Mesenchymal stem cell (in vitro differentiated cells and primary cell): Measurements from ENCODE around the gene CDH24.

Experiments used
- DNase-seq: peaks from one replicate; pipeline ENCODE4 v3.0.0-alpha.2; 2013
- H2AFZ ChIP-seq: one replicate; pipeline ENCODE4 v1.6.1; 2013; ENCODE audit warnings: low read depth, mild to moderate bottlenecking, control low read depth, inconsistent platforms, low read length, moderate library complexity
- H2AK5ac ChIP-seq: 2 replicates; pipeline ENCODE4 v1.6.1; 2013; ENCODE audit warnings: low read length, moderate library complexity, mild to moderate bottlenecking, inconsistent platforms; ENCODE audit not compliant: severe bottlenecking
- H2BK120ac ChIP-seq: one replicate; pipeline ENCODE4 v1.6.1; 2013; ENCODE audit warnings: low read depth, mild to moderate bottlenecking, inconsistent platforms, low read length, moderate library complexity
- H2BK12ac ChIP-seq, 2 experiments: one replicate each; pipeline ENCODE4 v1.6.1; 2013; ENCODE audit warnings: inconsistent platforms in 2 of 2, low read length in 2 of 2, mild to moderate bottlenecking in 2 of 2, moderate library complexity in 2 of 2, control low read depth in 1 of 2
- H2BK15ac ChIP-seq: one replicate; pipeline ENCODE4 v1.6.1; 2013; ENCODE audit warnings: mild to moderate bottlenecking, low read depth, inconsistent platforms; ENCODE audit not compliant: poor library complexity, severe bottlenecking
- H2BK5ac ChIP-seq: 2 replicates; pipeline ENCODE4 v1.6.1; 2013; ENCODE audit warnings: low read depth, mild to moderate bottlenecking, low read length, control low read depth, inconsistent platforms; ENCODE audit not compliant: poor library complexity, severe bottlenecking
- H3K14ac ChIP-seq, 2 experiments: one replicate each; pipeline ENCODE4 v1.6.1; 2013; ENCODE audit warnings: inconsistent platforms in 2 of 2, low read length in 2 of 2, control low read depth in 1 of 2, mild to moderate bottlenecking in 1 of 2, moderate library complexity in 1 of 2
- H3K18ac ChIP-seq, 2 experiments: one replicate each; pipeline ENCODE4 v1.6.1; 2013; ENCODE audit warnings: inconsistent platforms in 2 of 2, low read length in 2 of 2, control low read depth in 1 of 2, low read depth in 1 of 2, mild to moderate bottlenecking in 1 of 2
- H3K23ac ChIP-seq, 2 experiments: one replicate each; pipeline ENCODE4 v1.6.1; 2013; ENCODE audit warnings: inconsistent platforms in 2 of 2, low read length in 2 of 2, mild to moderate bottlenecking in 2 of 2, moderate library complexity in 2 of 2, control low read depth in 1 of 2
- H3K27ac ChIP-seq: 2 replicates; pipeline ENCODE4 v1.5.1; 2013; ENCODE audit warnings: mild to moderate bottlenecking, moderate library complexity, low read length, control low read depth, inconsistent platforms; ENCODE audit not compliant: poor library complexity, severe bottlenecking
- H3K27me3 ChIP-seq, 2 experiments: 2 replicates each; pipeline versions ENCODE4 v1.6.1 to v1.7.0; 2013; ENCODE audit warnings: low read length in 2 of 2, mild to moderate bottlenecking in 2 of 2, moderate library complexity in 2 of 2, control low read depth in 1 of 2, inconsistent platforms in 1 of 2; ENCODE audit not compliant: control insufficient read depth in 1 of 2, insufficient read depth in 1 of 2
- H3K36me3 ChIP-seq, 2 experiments: 2 replicates each; pipeline versions ENCODE4 v1.6.1 to v1.7.0; 2013; ENCODE audit warnings: low read length in 2 of 2, control low read depth in 1 of 2, inconsistent platforms in 1 of 2, low read depth in 1 of 2, mild to moderate bottlenecking in 1 of 2; ENCODE audit not compliant: insufficient read depth in 2 of 2, control insufficient read depth in 1 of 2
- H3K4ac ChIP-seq, 2 experiments: one replicate each; pipeline ENCODE4 v1.6.1; 2013; ENCODE audit warnings: inconsistent platforms in 2 of 2, low read length in 2 of 2, mild to moderate bottlenecking in 2 of 2, moderate library complexity in 2 of 2, control low read depth in 1 of 2, low read depth in 1 of 2
- H3K4me1 ChIP-seq: 2 replicates; pipeline ENCODE4 v1.6.1; 2013; ENCODE audit warnings: low read depth, low read length, control low read depth; ENCODE audit not compliant: control insufficient read depth, insufficient read depth
- H3K4me2 ChIP-seq: 2 replicates; pipeline ENCODE4 v1.6.1; 2013; ENCODE audit warnings: low read length, mild to moderate bottlenecking, inconsistent platforms; ENCODE audit not compliant: poor library complexity, severe bottlenecking
- H3K4me3 ChIP-seq, 2 experiments: 2 replicates each; pipeline versions ENCODE4 v1.5.1 to v1.7.0; 2013; ENCODE audit warnings: low read length in 2 of 2, mild to moderate bottlenecking in 2 of 2, control low read depth in 1 of 2, low read depth in 1 of 2; ENCODE audit not compliant: insufficient read depth in 1 of 2
- H3K79me1 ChIP-seq: replicated peaks from 2 replicates; pipeline ENCODE4 v1.6.1; 2013; ENCODE audit warnings: mild to moderate bottlenecking, control low read depth, low read length, inconsistent platforms; ENCODE audit not compliant: poor library complexity, severe bottlenecking
- H3K9ac ChIP-seq: 2 replicates; pipeline ENCODE4 v1.7.0; 2013; ENCODE audit warnings: mild to moderate bottlenecking, low read length, moderate library complexity
- H3K9me3 ChIP-seq: 2 replicates; pipeline ENCODE4 v1.7.0; 2013; ENCODE audit warnings: mild to moderate bottlenecking, low read length; ENCODE audit not compliant: control insufficient read depth
- H4K8ac ChIP-seq: one replicate; pipeline ENCODE4 v1.6.1; 2013; ENCODE audit warnings: inconsistent platforms, mild to moderate bottlenecking, low read length, moderate library complexity
- H4K91ac ChIP-seq: one replicate; pipeline ENCODE4 v1.6.1; 2013; ENCODE audit warnings: mild to moderate bottlenecking, low read length, inconsistent platforms
- WGBS: methylation state at CpG from one replicate; pipeline ENCODE4 v1.1.7; 2013; ENCODE audit warnings: mixed read lengths; 5-methylcytosine and 5-hydroxymethylcytosine counted together

CDH24 gene

GRCh38 chr14:23035303-23036144 lies 21.8 kb downstream of the CDH24 start:
- peaks cover 7% of the 10 kb centered on the region for H3K4me1 ChIP-seq
- no peak for DNase-seq
- H3K79me1 ChIP-seq = peaks cover 3% of the 10 kb centered on the region
- H3K23ac ChIP-seq = no peak overlapping the region
- no peak overlapping the region for H2BK120ac ChIP-seq
- no peak overlapping the region for H3K4me2 ChIP-seq
- H2BK15ac ChIP-seq = no peak overlapping the region
- 71% methylated on average over 11 of the region's 14 CpGs for WGBS
- H3K4me3 ChIP-seq = peak overlapping the region in 1 of 2 experiments; percentile 95
- H2BK12ac ChIP-seq = no peak overlapping the region
- no peaks in the 10 kb centered on the region for H3K9me3 ChIP-seq
- peak overlapping the region; percentile 67 for H2AFZ ChIP-seq
- no peak overlapping the region for H2AK5ac ChIP-seq
- H3K9ac ChIP-seq = peak overlapping the region; percentile 99
- no peaks in the 10 kb centered on the region for H3K27me3 ChIP-seq
- H3K18ac ChIP-seq = peak overlapping the region; percentile 74 to 98
- H3K14ac ChIP-seq = no peak overlapping the region
- H4K8ac ChIP-seq = peak overlapping the region; percentile 95
- H3K36me3 ChIP-seq = peaks cover 20 to 26% of the 10 kb centered on the region in 2 experiments
- H2BK5ac ChIP-seq = no peak overlapping the region
- no peak overlapping the region for H4K91ac ChIP-seq
- no peak overlapping the region for H3K4ac ChIP-seq
- H3K27ac ChIP-seq = peak overlapping the region; percentile 98

DNA sequence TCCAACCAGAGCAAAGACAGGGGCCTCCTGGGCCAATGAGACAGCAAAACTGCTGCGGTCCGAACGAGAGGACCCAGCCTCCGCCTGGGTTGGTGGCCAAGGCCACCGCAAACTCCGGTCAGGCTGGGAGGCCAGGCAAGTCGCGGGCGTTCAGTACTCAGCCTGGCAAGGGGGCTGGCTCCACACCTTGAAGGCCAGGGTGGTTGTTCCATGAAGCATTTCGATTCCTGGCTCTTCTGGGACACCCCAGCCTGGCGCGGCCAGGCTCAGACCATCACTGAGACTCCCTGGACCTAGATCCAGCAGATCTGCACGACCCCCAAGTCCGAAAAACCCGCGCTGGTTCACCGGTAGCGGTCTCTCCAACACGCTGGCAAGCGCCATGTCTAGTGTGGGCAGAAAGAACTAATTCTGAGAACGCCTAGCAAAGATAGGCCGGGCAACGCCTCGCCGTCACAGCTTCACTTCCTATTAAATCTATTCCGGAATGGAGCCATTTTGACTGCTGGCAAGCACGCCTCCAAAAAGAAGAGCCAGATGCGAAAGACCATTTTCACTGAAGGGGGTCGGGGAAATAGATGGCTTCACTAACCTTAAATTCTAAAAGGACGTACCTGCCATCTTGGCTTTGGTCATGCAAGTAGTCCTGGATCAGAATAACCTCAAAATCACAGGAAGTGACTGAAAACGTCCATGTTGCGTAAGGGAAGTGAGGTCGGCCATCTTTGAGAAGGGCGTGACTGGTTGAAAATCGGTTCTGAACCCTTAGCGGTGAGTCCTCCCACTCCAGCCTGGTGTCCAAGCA lies 22.6 kb downstream of the CDH24 start, which contains the start of gene PSMB5:
PSMB5 (minus strand) TSS at position 403 of the 805 bp plus-strand sequence; CDS start at position 384, 19 bp downstream.
- Histone ChIP-seq H3K9me3 (no peaks in the 10 kb centered on the region), H3K27me3 (no peaks in the 10 kb centered on the region), H3K4me3 (peak within 1 kb of the TSS; percentile 93 to 95), H2BK12ac (no peak within 1 kb of the TSS), H3K9ac (peak within 1 kb of the TSS; percentile 99), H3K27ac (peak within 1 kb of the TSS; percentile 98), H3K23ac (no peak within 1 kb of the TSS), H3K4ac (peak within 1 kb of the TSS; percentile 98 to 99), H3K79me1 (peaks cover 5% of the 10 kb centered on the region), H3K4me2 (peak within 1 kb of the TSS; percentile 89), H4K8ac (peak within 1 kb of the TSS; percentile 99), H3K14ac (peak within 1 kb of the TSS; percentile 79 to 86), H3K18ac (peak within 1 kb of the TSS; percentile 90 to 98), H2AFZ (peak within 1 kb of the TSS; percentile 67), H2AK5ac (peak within 1 kb of the TSS; percentile 99), H4K91ac (peak within 1 kb of the TSS; percentile 99), H2BK15ac (peak within 1 kb of the TSS; percentile 90), H3K4me1 (peaks cover 7% of the 10 kb centered on the region), H2BK120ac (peak within 1 kb of the TSS; percentile 99), H2BK5ac (peak within 1 kb of the TSS; percentile 90), H3K36me3 (peaks cover 21 to 28% of the 10 kb centered on the region in 2 experiments)
- under 1% methylated on average over 36 of the region's 36 CpGs for WGBS
- DNase-seq = peak; percentile 96

GRCh38 chr14:23033801-23034497 lies 23.4 kb downstream of the CDH24 start:
- H3K18ac ChIP-seq = peak overlapping the region in 1 of 2 experiments; percentile 98
- peak overlapping the region; percentile 98 for H3K27ac ChIP-seq
- DNase-seq = no peak
- peak overlapping the region; percentile 99 for H4K8ac ChIP-seq
- H2AK5ac ChIP-seq = peak overlapping the region; percentile 99
- H3K4me2 ChIP-seq = peak overlapping the region; percentile 89
- WGBS = 37% methylated on average over 15 of the region's 17 CpGs
- H2BK15ac ChIP-seq = peak overlapping the region; percentile 90
- peak overlapping the region; percentile 99 for H4K91ac ChIP-seq
- no peak overlapping the region for H2BK12ac ChIP-seq
- H3K23ac ChIP-seq = no peak overlapping the region
- no peaks in the 10 kb centered on the region for H3K27me3 ChIP-seq
- H2AFZ ChIP-seq = no peak overlapping the region
- H2BK5ac ChIP-seq = peak overlapping the region; percentile 90
- peak overlapping the region; percentile 93 to 95 for H3K4me3 ChIP-seq
- peaks cover 7% of the 10 kb centered on the region for H3K4me1 ChIP-seq
- peak overlapping the region; percentile 98 to 99 for H3K4ac ChIP-seq
- peaks cover 23 to 35% of the 10 kb centered on the region in 2 experiments for H3K36me3 ChIP-seq
- peak overlapping the region; percentile 79 to 86 for H3K14ac ChIP-seq
- H3K9ac ChIP-seq = peak overlapping the region; percentile 99
- no peaks in the 10 kb centered on the region for H3K9me3 ChIP-seq
- H2BK120ac ChIP-seq = peak overlapping the region; percentile 99
- H3K79me1 ChIP-seq = peaks cover 7% of the 10 kb centered on the region
